ENCODE measurements around the gene CCDC12.
A peak's percentile ranks its signal among the peaks of the same experiment; 100 is the strongest.

DNA sequence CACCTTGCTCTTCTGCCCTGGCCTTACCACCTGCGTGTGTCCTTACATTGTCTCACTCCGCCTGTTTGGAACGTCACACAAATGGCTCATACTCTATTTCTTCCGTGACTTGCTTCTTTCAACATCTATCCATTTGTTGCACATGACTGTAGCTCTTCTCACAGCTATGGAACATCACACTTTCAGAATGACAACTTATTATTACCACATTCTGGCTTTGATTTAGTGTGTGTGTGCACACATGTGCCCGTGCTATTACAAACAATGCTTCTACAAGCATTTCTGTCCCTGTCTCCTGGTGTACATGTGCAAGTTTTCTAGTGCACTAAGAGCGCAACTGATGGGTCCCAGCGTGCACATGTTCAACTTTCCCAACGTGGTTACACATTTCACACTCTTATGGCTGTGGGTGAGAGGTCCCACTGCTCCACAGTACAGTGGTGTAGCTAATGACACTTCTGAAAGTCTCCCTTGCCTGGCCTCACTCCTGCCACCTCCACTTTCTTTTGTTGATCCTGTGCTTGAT lies 61.2 kb downstream of the CCDC12 start:
- TF ChIP-seq POLR2AphosphoS5 (IDR thresholded peaks at IDR 0.05; ENCODE audit: low read depth, low read length), result peak; percentile 22; the same call in 1 of the 2 replicates
- no peak for TF ChIP-seq POLR2A (IDR thresholded peaks at IDR 0.05; ENCODE audit: low read depth, low read length)

Measured in GM12892 (cell line).